ENCODE results near the gene HOXD10.

Gene HOXD10

DNA sequence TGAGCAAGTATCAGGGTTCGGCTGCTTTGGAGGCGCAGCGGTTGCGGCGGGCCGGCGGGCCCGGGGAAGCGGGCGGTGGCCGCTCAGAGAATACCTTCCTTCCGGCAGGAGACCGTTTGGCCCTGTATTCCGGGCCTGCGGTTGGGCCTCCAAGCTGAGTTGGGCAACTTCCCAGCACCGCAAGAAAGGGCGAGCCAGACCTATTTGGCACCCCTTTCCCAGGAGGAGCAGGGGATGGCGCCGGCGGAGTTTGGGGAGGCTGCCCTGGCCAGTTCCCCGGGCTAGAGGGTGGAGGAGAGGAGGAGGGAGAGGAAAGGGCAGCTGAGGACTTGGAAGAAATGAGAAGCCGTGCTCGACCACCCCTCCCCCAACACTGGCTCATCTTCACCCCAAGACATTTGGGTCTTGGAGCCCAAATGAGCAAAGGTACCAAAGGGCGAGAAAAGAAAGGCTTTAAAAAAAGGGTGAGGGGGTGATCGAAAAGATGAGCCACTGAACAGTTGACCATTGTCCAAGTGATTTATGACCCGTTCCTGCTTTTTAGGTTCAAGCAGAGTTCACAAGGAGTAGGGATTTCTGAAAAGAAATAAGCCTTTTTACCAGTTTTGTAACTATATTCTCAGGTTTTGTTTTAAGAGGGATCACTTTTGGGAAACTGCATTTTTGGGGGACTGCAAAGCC is 48.9 kb downstream of the HOXD10 start:
- DNase-seq = no peak

DNA sequence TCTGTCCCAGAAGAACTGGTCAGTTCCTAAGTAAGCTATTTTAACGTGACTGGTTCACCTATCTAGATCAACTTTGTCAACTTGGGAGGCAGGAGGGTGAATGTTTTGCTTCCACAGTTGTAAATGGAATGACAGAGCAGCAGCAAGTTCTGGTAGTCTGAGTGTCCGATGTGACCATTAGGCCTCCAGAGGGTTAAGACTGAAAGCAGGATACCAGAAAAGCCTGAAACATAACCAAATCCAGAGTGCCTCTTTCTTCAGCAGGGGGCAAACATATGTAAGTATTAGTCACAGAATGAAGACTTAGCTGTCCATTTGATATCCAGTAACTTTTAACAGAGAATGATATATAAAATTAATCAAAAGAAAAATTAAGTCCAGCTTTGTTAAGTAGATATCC is 49.7 kb downstream of the HOXD10 start:
- no peak for DNase-seq

DNA sequence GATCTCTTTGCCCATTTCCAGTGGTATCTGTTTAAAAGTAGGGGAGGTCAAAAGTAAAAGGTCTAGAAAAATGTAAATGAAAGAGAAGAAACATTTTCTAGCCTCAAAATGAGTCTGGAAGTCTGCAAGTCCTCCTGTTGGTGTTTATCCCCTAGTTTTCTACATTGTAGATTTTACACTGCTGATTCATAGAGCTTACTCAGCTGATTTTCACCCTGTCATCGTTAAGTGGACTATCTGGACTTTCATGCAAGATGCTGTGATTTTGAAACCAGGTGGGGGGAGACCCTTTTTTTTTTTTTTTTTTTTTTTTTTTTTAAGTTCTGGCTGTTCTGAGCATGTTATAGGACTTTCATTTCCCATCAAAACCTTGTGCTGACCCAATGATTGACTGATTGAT is 50.8 kb downstream of the HOXD10 start:
- no peak for DNase-seq

DNA sequence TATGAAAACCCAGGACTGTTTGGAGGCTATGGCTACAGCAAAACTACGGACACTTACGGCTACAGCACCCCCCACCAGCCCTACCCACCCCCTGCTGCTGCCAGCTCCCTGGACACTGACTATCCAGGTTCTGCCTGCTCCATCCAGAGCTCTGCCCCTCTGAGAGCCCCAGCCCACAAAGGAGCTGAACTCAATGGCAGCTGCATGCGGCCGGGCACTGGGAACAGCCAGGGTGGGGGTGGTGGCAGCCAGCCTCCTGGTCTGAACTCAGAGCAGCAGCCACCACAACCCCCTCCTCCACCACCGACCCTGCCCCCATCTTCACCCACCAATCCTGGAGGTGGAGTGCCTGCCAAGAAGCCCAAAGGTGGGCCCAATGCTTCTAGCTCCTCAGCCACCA is 52.6 kb downstream of the HOXD10 start:
- no peak for DNase-seq
